PC-9 (cell line): ENCODE measurements around the gene ATP10B. TPM values are rescaled to one million over a fixed set of nuclear protein-coding genes. Genes with fewer than 3 reads are reported as not detected.

Experiments used
- BruUV-seq: library from RNA; stranded (reverse); fragments of 400-500 nt; replicated peaks from 2 replicates; lab custom pipeline; 2021; lab: Mats Ljungman, UMichigan
- CTCF ChIA-PET: fragments of 300-600 bp; sonication (Branson Sonifier 250); formaldehyde crosslinking; loops from one replicate; lab custom pipeline; 2022; ENCODE audit warnings: antibody characterized with exemption; lab: Charles Lee
- POLR2A ChIA-PET: fragments of 300-600 bp; sonication (Branson Sonifier 250); formaldehyde crosslinking; loops from one replicate; lab custom pipeline; 2022; ENCODE audit warnings: antibody characterized with exemption; ENCODE audit not compliant: unreplicated experiment; lab: Charles Lee
- DNase-seq, 2 experiments: peaks; one replicate each; pipeline versions ENCODE4 v3.0.0 to v3.0.0-alpha.2; 2015 to 2022; ENCODE audit warnings: mixed read lengths in 1 of 2
- H2AFZ ChIP-seq: fragments of 200-600 bp; sonication (generic); 2 replicates; pipeline ENCODE4 v1.8.1; 2017; ENCODE audit warnings: antibody characterized with exemption
- H3F3A ChIP-seq: fragments of 200-600 bp; sonication (generic); 2 replicates; pipeline ENCODE4 v1.8.1; 2017; ENCODE audit warnings: antibody characterized with exemption, mild to moderate bottlenecking, low read depth; ENCODE audit not compliant: insufficient read depth
- H3K27ac ChIP-seq: fragments of 200-600 bp; sonication (generic); 2 replicates; pipeline ENCODE4 v1.6.1; 2016; ENCODE audit warnings: mixed run types
- H3K27me3 ChIP-seq: fragments of 200-600 bp; sonication (generic); 2 replicates; pipeline ENCODE4 v1.6.1; 2016; ENCODE audit warnings: low read depth, mixed run types; ENCODE audit not compliant: insufficient read depth
- H3K36me3 ChIP-seq: fragments of 200-600 bp; sonication (generic); 2 replicates; pipeline ENCODE4 v1.6.1; 2016; ENCODE audit warnings: low read depth, mixed run types
- H3K4me1 ChIP-seq: fragments of 200-600 bp; sonication (generic); replicated peaks from 2 replicates; pipeline ENCODE4 v1.6.1; 2016; ENCODE audit warnings: mixed run types; ENCODE audit not compliant: insufficient read depth
- H3K4me2 ChIP-seq: fragments of 200-600 bp; sonication (generic); 2 replicates; pipeline ENCODE4 v1.6.1; 2017; ENCODE audit warnings: mixed run types
- H3K4me3 ChIP-seq: fragments of 200-600 bp; sonication (generic); 2 replicates; pipeline ENCODE4 v1.6.1; 2016; ENCODE audit warnings: mixed run types
- H3K79me2 ChIP-seq: fragments of 200-600 bp; sonication (generic); 2 replicates; pipeline ENCODE4 v1.6.1; 2017; ENCODE audit warnings: low read depth, mixed run types
- H3K9me2 ChIP-seq: fragments of 200-600 bp; sonication (generic); 2 replicates; pipeline ENCODE4 v1.8.1; 2017; ENCODE audit warnings: mild to moderate bottlenecking; ENCODE audit not compliant: insufficient read depth
- H3K9me3 ChIP-seq: fragments of 200-600 bp; sonication (generic); 2 replicates; pipeline ENCODE4 v1.8.1; 2016; ENCODE audit warnings: low read depth; ENCODE audit not compliant: insufficient read depth
- H4K20me1 ChIP-seq: fragments of 200-600 bp; sonication (generic); 2 replicates; pipeline ENCODE4 v1.8.1; 2017; ENCODE audit not compliant: insufficient read depth
- EZH2 ChIP-seq: fragments of 200-600 bp; sonication (generic); IDR thresholded peaks from 2 replicates; pipeline ENCODE4 v1.8.0; 2017; ENCODE audit warnings: antibody characterized with exemption, low read depth
- intact Hi-C: fragments of 100-400 bp; cut with micrococcal nuclease; formaldehyde crosslinking; loops from one replicate; pipeline ENCODE4 v1.10.0; 2022; ENCODE audit not compliant: unreplicated experiment
- total RNA-seq: library from RNA; stranded (reverse); gene quantifications from 2 replicates; pipeline ENCODE4 v1.2.3, GENCODE V29; 2021
- TF ChIP-seq, protein P1 (sequence below): fragments of 200-600 bp; sonication (generic); conservative IDR thresholded peaks from 2 replicates; pipeline ENCODE4 v1.6.1; 2017; ENCODE audit warnings: mixed run types, antibody characterized with exemption, mild to moderate bottlenecking, moderate library complexity

The ATP10B gene
- total RNA-seq, 1 experiment from 2014 or later = not detected

DNA sequence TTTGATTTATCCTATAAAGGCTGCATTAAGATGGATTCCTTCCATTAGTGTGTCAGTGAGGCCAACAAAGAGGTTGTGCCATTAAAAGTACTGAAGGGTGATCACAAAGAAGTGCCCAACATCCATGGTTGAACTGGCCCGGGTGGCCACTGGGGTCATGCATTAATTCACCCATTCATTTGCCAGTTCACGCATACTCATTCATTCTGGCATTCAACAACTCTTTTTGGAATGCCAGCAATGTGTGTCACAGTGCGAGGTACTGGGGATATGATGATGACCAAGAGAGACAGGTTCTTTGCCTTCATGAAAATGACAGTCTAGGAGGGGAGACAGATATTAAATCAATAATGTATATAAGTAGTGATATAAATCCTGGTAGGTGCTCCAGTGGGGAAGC, 337.1 kb downstream of the ATP10B start:
- Histone ChIP-seq H3K4me3 (no peak overlapping the region), H2AFZ (no peak overlapping the region), H3K27me3 (peaks cover 52% of the 10 kb centered on the region), H3K79me2 (no peaks in the 10 kb centered on the region), H3F3A (no peaks in the 10 kb centered on the region), H3K9me3 (no peaks in the 10 kb centered on the region), H4K20me1 (no peaks in the 10 kb centered on the region), H3K27ac (no peak overlapping the region), H3K36me3 (no peaks in the 10 kb centered on the region), H3K9me2 (no peaks in the 10 kb centered on the region), H3K4me2 (no peak overlapping the region), H3K4me1 (no peaks in the 10 kb centered on the region)
- ChIA-PET POLR2A (no interaction called here), CTCF (no interaction called here)
- BruUV-seq = no TSS peak
- TF ChIP-seq EZH2 = no peak
- TF ChIP-seq, protein P1, sequence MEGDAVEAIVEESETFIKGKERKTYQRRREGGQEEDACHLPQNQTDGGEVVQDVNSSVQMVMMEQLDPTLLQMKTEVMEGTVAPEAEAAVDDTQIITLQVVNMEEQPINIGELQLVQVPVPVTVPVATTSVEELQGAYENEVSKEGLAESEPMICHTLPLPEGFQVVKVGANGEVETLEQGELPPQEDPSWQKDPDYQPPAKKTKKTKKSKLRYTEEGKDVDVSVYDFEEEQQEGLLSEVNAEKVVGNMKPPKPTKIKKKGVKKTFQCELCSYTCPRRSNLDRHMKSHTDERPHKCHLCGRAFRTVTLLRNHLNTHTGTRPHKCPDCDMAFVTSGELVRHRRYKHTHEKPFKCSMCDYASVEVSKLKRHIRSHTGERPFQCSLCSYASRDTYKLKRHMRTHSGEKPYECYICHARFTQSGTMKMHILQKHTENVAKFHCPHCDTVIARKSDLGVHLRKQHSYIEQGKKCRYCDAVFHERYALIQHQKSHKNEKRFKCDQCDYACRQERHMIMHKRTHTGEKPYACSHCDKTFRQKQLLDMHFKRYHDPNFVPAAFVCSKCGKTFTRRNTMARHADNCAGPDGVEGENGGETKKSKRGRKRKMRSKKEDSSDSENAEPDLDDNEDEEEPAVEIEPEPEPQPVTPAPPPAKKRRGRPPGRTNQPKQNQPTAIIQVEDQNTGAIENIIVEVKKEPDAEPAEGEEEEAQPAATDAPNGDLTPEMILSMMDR = no peak
- DNase-seq = no peak
- intact Hi-C loops = no loop called here

DNA sequence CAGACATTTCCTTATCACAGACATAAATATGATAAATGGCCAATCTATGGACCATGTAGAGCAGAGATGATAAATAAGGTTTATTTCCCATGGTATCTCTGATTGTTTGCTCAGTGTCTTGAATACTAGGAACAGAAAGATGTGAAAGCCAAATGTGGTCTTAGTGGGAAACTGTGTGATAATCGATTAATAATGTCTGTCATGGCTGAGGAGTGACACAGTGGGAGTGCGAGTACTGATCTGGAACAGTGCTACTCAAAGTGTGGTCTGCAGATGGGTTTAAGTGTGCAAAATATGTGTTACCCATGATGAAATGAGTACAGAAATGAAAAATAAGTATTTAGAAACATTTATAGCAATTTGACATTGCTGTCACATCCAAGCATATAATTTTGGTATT, 337.8 kb downstream of the ATP10B start:
- TF ChIP-seq, protein P1 = no peak
- no peak for TF ChIP-seq EZH2
- Histone ChIP-seq H3K27ac (no peak overlapping the region), H3K4me1 (no peaks in the 10 kb centered on the region), H3K9me2 (no peaks in the 10 kb centered on the region), H3K27me3 (peaks cover 52% of the 10 kb centered on the region), H3K9me3 (no peaks in the 10 kb centered on the region), H3K79me2 (no peaks in the 10 kb centered on the region), H4K20me1 (no peaks in the 10 kb centered on the region), H3K36me3 (no peaks in the 10 kb centered on the region), H3K4me3 (no peak overlapping the region), H3F3A (no peaks in the 10 kb centered on the region), H2AFZ (no peak overlapping the region), H3K4me2 (no peak overlapping the region)
- no peak for DNase-seq
- no TSS peak for BruUV-seq
- CTCF ChIA-PET = no interaction called here
- intact Hi-C loops = no loop called here
- POLR2A ChIA-PET = no interaction called here

DNA sequence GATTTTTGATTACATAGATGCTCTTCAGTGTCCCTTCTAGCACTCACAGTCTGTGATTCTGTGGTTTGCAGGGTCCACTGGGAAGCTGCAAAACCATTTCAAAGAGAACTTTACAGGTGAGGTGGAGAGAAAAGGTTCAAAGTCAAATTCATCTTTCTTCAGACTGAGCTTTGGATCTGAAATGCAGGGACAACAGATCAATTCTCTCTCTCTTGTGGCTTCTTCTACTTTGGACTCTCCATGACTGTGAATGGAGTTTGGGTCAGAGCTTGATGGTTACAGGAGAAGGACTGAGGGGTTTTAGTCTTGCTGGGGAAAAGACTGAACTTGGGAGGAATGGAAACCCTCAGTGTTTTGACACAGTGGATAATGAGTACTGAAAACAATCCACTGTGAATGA, 338.5 kb downstream of the ATP10B start:
- H3F3A ChIP-seq = no peaks in the 10 kb centered on the region
- no peaks in the 10 kb centered on the region for H3K4me1 ChIP-seq
- DNase-seq = no peak
- peaks cover 55% of the 10 kb centered on the region for H3K27me3 ChIP-seq
- H3K36me3 ChIP-seq = no peaks in the 10 kb centered on the region
- CTCF ChIA-PET = no interaction called here
- BruUV-seq = no TSS peak
- no peaks in the 10 kb centered on the region for H3K9me2 ChIP-seq
- intact Hi-C loops = no loop called here
- POLR2A ChIA-PET = no interaction called here
- no peak overlapping the region for H3K4me3 ChIP-seq
- no peaks in the 10 kb centered on the region for H3K9me3 ChIP-seq
- H2AFZ ChIP-seq = no peak overlapping the region
- TF ChIP-seq, protein P1 = no peak
- no peak for TF ChIP-seq EZH2
- no peak overlapping the region for H3K27ac ChIP-seq
- no peak overlapping the region for H3K4me2 ChIP-seq
- H4K20me1 ChIP-seq = no peaks in the 10 kb centered on the region
- H3K79me2 ChIP-seq = no peaks in the 10 kb centered on the region
